GM12872 (cell line): ENCODE measurements around the gene KRTAP22-1.

Experiments
- CTCF ChIP-seq: IDR thresholded peaks from 3 replicates; pipeline ENCODE4 v1.5.1; 2011; ENCODE audit warnings: low read depth, mild to moderate bottlenecking, low read length, moderate library complexity; ENCODE audit not compliant: insufficient read depth

KRTAP22-1 gene

GRCh38 chr21:30625449-30626165 is 24.7 kb downstream of the KRTAP22-1 start:
- no peak for TF ChIP-seq CTCF

- no peak for TF ChIP-seq CTCF
These were observed 27.2 kb downstream of the KRTAP22-1 start for GRCh38 chr21:30628109-30628508.

GRCh38 chr21:30629200-30629599 is 28.3 kb downstream of the KRTAP22-1 start:
- TF ChIP-seq CTCF: no peak

- no peak for TF ChIP-seq CTCF
These were observed 34.0 kb downstream of the KRTAP22-1 start, which contains the start of gene KRTAP20-2 for GRCh38 chr21:30634906-30635305. Gene KRTAP20-2, plus strand, starts transcription at chr21:30635206. Its CDS starts 58 bp downstream, at chr21:30635264.

- no peak for TF ChIP-seq CTCF
These were observed 37.8 kb downstream of the KRTAP22-1 start for GRCh38 chr21:30638686-30639085.

- TF ChIP-seq CTCF: no peak
These were observed 41.7 kb downstream of the KRTAP22-1 start, which contains the start of gene KRTAP20-3 for GRCh38 chr21:30642564-30642963. Gene KRTAP20-3, plus strand, starts transcription at chr21:30642864.

- TF ChIP-seq CTCF: no peak
These were observed 46.1 kb downstream of the KRTAP22-1 start for GRCh38 chr21:30646904-30647414.
